HS-27A (cell line): ENCODE data around the gene PRPS1.
"Not testable (repeated sequence)": the region's sequence is repeated elsewhere in the genome, so short reads cannot be mapped to it uniquely, and the experiment has no call there.

Source experiments
- DNase-seq: peaks from one replicate; pipeline ENCODE4 v3.0.0-alpha.2; 2012; ENCODE audit warnings: low read depth, missing footprints

The PRPS1 gene

DNA sequence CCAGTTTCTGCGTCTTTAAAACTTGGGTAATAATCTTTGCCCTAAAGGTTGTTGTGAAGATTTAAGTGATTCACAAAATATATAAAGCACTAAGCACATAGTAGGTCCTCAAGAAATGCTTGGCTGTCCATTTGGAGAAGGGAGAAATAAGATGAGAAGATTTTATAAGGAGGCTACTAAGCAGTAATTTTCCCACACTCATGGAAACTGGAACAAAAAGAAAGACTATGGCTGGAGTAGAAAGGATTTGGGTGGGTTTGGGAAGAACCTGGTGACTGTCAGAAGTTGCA is 47.0 kb downstream of the PRPS1 start:
- DNase-seq, result no peak

DNA sequence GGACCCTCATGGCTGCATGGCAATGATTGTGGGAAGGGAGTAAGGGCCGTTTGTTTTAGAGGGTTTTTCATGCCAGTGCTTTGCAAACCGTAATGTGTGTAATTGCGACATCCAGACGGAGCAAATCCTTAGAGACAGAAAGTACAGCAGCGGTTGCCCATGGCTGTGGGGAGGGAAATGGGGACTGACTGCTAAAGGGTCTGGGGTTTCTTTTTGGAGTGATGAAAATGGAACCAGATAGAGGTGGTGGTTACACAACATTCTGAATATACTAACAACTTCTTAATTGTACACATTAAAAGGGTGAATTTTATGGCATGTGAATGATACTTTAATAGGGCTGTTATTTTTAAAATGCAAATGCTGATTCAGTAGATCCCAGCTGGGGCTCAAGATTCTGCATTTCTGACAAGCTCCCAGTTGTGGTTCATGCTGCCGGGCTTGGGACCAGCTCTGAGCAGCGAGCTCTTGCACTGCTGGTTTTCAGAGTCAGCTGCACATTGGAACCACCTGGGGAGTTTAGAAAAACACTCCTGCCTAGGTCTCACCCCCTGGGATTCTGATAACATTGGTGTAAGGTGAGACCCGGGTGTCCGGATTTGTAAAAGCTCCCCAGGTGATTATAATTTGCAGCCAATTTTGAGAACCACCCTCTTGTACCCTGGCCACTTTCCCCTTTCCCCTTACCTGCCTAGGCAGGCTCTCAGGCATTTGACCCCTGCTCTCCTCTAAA is 47.7 kb downstream of the PRPS1 start:
- DNase-seq, result no peak

DNA sequence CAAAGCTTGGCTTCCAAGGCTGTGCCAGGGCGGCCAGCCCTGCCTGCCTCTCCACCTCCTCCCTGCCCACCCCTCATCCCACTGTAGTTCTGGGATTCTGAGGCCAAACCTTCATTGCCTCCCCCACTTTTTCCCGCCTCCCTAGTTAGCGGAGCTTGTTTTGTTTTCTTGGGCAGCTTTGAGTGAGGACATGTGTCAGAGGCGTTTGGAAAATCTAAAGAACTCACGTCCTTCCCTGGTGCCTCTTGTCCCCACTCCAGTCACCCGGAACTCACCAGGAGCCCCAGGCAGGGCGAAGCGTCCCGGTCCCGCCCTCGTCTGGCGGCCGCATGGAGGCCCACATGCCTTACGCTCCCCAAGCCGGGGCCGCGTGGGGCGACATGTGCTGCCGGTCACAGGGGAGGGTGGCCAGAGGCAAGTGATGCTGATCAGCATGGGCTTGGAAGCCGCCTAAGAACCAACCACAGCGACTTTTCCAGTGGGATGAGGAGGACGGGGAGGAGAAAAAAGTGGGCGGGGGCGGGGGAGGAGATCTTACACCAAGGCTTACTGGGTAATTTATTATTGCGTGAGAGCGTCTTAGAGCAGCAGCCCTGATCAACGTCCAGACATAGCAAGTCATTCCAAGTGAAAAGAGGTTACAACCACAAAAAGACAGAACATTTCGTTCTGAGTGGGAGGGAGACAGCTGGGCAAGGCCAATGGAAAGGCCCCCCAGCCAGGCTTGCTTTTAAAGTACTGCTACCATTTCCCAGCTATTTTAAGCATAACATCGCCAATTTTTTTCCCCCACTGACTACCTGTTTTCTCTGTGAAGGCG is 48.5 kb downstream of the PRPS1 start:
- peak; percentile 66 for DNase-seq

DNA sequence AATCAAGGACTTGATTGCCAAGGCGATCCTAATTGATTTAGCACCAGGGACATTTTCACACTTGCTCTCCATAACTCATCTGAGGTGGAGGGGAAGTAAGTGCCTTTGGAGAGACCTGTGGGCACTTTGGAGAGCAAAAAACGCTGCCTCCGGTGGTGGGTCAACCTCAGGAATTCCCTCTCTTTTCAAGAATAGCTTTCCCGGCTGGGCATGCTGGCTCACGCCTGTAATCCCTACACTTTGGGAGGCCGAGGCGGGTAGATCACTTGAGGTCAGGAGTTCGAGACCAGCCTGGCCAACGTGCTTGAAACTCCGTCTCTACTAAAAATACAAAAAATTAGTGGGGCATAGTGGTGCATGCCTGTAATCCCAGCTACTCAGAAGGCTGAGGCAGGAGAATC is 49.2 kb downstream of the PRPS1 start:
- no peak for DNase-seq

DNA sequence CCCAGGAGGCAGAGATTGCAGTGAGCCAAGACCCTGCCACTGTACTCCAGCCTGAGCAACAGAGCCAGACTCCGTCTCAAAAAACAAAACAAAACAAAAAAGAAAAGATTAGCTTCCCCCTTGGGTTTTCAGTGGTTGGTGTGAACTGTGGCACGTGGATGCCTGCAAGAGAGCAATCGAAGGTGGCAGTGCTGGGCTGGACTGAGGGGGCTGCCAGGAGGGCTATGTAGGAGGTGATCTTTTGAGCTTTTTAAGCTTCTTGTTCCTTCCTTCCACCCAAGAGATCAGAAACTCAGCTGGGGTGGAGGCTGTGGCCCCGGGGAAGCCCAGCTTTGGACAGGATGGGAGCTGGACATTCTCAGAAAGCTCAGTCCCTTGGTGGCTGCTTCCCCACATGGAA is 49.6 kb downstream of the PRPS1 start:
- no peak for DNase-seq

DNA sequence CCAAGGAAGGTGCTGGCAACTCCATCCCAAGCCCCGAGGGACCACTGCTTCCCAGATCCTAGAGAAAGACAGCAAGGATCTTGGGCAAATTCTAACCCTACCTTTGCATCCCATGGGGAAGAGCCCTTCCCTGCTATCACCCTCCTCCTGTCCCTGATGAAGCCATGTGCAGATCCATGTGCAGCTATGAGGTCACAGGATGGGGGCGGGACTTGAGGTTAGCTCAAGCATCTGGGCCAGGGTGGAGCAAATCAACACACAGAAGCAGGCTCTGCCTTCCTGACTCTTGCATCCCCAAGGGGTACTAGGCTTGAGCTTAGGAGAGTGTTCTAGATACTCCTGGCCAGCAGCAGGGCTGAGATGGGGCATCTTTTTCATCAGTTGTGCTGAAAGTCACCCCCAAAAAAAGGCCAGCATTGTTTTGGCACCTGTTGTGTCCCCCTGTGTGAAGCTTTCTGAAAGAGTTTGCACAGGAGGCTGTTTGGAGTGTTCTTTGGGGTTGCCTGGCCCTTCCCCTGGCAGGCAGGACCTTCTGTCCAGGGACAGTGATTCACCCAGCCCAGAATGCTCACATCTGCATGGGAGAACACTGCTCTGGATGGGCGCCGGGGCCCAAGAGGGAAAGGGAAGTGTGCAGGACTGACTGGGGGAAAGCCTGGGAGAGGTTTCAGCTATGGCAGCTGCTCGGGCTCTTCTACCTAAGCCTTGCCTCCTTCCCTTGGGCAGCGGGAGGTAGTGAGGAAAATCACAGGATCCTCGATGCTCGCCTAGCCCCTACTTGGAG is 50.8 kb downstream of the PRPS1 start:
- DNase-seq, result no peak

DNA sequence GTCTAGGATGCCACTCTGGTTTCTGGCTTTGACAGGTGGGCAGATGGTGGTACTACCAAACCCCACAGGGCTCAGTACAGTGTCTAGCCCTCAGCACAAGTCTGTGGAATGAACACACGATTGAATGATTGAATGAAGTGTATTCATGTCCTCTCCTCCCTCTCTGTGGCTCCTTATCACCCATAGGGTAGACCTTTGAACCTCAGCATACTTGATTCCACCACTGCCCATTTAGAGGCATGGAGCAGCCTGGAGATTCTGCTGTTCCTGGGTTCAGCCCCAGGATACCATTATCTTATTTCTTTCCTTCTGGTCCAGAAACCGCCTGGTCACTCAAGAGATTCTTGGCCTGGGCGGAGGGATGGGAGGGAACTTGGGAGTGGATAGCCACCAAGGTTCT is 53.9 kb downstream of the PRPS1 start:
- no peak for DNase-seq

DNA sequence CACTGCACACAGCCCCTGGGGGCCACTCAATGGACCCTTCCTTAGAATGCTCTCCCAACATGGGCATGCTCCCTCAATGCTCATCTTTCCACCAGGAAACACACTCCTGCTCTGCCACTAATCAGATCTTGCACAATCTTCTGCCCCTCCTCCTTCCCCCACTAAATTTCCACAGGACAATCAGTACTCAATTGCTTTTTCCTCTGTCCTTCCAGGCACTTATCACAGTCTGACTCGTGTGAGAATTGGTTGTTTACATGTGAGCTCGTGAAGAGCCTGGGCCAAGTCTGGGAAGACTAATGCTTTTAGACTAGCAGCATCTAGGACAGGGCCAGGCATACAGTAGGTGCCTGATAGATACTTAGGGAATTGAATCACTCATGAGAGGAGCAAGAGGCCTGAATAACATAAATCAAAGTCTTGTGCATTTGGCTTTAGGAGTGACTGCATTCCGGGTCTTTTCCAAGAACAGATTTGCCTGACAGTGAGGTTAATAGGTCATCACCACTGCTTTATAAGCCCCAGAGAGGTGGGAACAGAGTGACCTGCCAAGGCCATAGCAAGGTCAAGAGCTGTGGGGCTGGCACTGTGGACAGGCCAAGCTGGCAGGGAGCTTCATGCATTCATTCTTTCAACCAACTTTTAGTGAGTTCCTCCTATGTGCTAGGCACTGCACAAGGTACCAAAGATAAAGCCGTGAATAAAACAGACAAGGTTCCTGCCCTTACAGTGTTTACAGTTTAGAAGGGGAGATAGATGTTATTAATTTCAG is 55.0 kb downstream of the PRPS1 start:
- no peak for DNase-seq

DNA sequence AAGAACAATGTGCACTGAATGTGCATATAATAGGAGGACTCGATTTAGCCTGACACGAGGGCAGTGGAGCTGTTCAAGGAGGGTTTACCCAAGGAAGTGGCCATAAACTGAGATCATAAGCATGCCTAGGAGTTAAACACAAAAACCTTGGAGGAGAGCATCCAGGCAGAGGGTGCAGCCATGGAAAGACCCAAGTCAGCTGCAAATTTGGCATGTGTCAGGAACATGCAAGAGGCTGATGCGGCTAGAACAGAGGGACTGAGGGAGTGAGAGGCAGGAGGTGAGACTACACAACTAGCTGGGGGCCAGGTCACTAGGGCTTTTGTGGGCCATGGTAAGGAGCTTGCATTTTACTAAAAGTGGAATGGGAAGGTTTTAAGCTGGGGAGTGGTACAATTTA is 55.6 kb downstream of the PRPS1 start:
- no peak for DNase-seq

DNA sequence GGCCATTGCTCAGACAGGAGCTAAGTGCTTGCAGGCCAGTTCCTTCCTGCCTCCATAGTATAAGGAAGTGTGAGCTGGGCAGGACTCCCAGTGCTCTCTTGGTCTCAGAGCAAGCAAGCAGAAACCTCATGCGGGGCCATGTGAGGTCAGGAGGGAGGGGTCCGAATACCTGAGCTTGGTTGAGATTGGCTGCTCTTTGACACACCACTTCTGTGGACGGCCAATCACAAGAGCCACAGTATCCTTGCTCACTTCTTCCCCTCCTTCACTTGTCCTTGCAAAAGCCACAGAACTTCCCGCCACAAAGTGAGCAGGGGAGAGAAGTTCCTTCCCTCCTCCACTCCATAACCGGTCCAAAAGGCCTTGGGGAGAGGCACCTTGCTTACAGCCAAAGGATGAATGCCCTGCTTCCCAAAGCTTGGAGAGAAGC is 56.7 kb downstream of the PRPS1 start:
- DNase-seq, result no peak

DNA sequence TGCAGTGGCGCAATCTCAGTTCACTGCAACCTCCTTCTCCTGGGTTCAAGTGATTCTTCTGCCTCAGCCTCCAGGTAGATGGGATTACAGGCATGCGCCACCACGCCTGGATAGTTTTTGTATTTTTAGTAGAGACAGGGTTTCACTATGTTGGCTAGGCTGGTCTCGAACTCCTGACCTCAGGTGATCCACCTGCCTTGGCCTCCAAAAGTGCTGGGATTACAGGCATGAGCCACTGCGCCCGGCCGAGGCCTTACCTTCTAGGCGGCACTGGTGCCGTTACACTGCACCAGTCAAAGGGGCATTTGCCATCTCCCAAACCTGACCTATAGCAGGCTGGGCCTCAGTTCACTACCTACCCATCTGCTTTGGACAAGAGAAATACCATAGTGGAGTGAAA is 57.3 kb downstream of the PRPS1 start:
- not testable (repeated sequence) for DNase-seq

DNA sequence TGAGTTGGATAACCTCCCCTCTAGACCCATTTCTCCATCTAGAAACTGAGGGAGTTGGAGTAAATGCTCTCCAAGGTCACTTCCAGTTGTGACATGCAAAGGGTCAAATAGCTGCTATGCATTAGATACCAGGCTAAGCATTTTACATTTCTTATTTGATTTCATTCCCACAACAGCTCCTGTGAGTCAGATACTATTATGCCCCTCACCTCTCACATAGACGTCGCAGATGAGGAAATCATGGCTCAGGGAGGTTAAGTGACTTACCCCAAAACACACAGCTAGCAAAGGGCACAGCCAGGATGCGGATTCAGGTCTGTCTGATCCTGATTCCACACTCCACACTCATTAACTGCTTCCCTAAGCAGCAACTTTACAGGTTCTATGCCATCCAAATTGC is 57.7 kb downstream of the PRPS1 start:
- no peak for DNase-seq

DNA sequence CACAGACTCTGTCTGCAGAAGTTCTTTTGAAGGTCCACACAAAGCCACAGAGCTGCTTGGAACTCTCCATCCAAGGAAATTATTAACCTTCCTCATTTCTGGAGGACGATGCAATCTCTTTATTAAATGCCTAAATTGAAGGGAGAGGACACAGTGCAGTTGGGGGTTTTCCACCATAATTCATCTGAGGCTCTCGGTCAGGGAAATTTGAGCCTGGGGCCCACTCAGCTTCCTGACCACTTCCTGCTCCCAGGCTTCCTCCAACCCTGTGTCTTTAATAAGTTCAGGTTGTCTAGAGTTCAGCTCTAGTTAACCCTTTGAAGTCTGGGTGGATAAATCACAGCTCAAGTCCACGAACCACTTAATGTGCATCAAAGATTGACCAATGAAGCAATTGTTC is 58.5 kb downstream of the PRPS1 start:
- no peak for DNase-seq

DNA sequence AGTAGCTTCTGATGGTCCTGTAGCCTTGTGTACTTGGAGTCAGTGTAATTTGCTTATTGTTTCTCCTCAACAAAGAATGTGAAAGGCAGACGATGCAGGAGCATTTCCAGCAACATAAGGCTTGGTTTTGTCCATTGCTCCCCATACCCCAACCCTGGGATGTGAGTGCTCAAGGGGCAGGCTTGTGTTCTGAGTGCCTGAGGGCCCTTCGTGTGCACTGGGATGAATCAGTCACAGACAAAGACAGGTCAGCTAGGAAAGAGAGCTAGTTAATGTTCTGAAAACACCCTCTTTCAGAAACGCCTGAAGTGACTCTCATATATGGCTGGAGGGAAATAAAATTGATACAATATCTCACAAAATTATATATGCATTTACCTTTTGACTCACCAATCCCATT is 59.1 kb downstream of the PRPS1 start:
- no peak for DNase-seq

DNA sequence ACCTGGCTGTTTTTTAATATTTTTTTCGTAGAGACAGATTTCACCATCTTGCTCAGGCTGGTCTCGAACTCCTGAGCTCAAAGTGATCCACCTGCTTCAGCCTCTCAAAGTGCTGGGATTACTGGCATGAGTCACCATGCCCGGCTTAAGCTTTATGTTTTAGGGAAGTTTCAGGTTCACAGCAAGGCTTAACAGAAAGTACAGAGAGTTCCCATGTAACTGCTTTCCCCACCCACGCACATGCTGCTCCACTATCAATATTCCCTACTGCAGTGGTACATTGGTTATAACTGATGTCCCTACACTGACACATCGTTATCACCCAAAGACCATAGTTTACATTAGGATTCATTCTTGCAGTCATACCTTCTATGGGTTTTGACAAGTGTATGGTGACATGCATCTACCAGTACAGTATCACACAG is 62.7 kb downstream of the PRPS1 start:
- no peak for DNase-seq

DNA sequence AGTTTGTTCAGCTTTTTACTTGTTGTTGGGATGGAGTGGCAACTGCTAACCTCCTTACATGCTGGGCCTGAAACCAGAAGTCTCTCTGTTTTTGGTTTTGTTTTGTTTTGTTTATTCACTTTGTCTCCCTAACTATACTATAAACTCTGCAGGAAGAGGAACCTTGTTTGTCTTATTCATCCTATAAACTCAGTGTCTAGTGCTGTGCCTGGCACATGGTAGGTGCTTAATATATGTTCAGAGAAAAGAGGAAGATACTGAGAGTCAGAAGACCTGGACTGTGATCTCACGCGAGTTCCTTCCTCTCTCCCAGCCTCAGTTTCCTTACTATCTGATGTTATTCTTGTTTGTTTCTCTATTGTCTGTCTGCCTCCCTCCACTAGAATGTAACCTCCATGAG is 71.3 kb downstream of the PRPS1 start:
- no peak for DNase-seq

DNA sequence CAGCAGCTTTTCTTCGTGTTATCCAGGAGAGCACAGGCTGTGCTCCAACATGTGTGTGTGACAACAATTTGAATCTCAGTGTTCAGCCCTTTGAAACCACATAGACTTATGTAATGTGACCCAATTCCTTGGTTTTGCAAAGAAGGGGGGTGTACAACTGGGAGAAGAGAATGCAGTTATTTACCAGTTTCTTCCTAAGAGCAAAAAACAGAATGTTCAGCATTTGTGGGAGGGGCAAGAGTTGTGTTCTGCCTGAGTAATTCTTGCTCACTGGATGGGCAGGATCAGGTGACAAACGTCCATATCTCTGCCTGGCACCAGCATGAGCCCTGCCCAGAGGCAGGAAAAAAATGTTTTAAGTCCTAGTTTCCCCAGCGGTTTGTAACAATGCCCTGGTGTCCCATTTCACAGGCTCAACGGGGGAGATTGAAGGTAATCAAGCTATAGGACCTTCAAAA is 72.0 kb downstream of the PRPS1 start:
- no peak for DNase-seq
